AG08395 (cell line): Measurements from ENCODE around the gene PROZ.

Experiments used
- DNase-seq: peaks from one replicate; pipeline ENCODE4 v3.0.0; 2012; ENCODE audit warnings: mixed read lengths, low spot score

Gene PROZ

DNA sequence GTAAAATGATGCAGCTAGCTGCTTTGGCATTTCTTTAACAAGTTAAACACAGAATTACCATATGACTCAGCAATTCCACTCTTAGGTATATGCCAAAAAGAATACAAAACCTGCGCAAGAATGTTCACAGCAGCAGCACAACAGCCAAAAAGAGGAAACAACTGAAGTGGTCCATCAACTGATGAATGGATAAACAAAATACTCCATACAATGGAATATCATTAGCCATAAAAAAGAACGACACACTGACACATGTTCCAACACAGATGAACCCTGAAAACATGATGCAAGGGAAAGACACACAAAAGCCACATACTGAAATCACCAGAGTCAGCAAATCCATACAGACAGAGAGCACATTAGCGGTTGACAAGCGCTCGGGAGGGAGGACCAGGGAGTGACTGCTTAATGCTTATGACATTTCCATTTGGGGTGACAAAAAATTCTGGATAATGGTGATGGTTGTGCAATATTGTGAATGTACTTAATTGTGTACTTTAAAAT lies 47.0 kb downstream of the PROZ start:
- DNase-seq: no peak

DNA sequence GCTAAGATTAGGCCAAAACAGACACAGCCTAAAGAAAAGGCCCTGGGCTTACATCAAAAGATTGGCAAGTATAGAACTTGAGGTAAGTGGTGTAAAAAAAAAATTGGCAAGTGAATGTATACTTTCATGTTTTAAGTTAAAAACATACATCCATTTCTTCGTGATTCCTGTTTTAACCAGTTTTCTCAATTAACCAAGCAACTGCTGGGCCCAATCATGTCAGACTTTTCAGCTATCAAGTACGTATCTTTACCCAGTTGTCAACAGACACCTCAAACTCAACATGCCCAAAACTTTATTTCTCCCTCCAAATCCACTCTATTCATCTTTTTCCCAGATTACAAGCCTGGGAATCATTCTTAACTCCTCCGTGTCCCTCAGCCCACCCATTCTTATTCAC lies 49.0 kb downstream of the PROZ start:
- DNase-seq: no peak

DNA sequence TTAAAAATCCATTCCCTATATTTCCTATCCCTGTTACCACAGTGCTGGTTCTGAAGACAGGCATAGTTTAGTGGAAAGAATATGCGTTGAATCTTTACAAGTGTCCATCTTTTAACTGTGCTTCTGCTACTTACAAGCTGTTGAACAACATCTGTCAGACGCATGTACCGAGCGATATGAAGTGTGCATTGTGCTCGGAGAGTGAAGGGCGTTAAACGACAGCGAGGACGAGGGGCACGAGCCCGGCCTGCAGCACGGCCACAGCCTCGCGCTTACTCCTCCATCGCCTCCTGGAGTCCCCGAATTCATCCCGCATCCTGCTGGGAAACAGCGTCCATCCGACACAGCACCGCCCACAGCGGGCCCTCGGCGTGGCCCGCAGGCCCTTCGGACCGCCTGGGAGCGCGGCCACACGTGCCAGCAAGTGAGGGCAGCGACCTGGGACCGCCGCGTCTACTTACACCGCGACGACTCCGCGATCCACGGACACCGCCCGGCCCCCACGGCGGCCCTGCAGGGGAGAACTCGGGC lies 49.5 kb downstream of the PROZ start:
- DNase-seq: peak; percentile 46

DNA sequence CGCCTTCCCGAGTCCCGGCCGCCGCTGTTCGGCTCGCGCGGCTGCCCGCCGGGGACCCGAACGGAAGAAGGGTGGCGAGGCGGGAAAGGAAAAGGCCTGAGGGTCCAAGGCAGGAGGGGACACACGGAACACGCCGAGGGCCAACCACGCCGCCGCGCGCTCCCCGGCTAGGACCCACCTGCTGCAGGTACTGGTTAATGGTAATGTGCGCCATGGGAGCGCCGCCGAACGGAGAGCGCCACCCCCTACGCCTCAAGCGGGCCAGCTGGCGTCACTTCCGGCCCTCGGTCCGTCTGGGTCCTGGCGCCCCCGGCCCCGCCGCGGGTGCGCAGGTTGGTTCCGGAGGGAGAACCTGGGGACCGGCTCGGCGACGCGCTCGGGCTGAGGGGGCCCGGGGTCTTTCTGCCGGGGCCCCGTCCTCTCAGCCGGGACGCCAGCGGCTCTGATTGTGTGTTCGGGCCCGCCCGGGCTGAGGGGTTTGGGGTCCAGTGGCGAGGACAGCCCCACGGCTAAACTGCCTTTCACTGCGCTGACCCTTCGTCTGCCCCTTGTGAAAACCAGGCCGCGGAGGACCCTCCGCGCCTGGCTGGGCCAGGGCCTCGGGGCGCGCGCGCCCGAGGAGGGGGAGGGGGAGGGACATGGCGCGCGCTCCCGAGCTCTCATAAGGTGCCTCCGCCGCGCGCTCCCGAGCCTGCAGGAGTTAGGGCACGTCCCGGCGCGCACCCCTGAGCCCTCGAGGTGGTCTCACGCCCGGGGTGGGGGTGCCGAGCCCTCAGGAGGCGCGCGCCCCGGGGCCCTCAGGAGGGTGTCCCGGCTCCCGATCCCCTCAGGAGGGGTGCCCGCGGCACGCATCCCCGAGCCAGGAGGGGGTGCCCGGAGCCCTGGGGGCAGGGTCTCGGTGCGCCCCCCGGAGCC lies 50.2 kb downstream of the PROZ start, which contains the start of gene PCID2:
TSS of gene PCID2 (minus strand) at position 249 of the 915 bp plus-strand sequence. CDS start at position 214, 35 bp downstream.
- peak; percentile 91 for DNase-seq

DNA sequence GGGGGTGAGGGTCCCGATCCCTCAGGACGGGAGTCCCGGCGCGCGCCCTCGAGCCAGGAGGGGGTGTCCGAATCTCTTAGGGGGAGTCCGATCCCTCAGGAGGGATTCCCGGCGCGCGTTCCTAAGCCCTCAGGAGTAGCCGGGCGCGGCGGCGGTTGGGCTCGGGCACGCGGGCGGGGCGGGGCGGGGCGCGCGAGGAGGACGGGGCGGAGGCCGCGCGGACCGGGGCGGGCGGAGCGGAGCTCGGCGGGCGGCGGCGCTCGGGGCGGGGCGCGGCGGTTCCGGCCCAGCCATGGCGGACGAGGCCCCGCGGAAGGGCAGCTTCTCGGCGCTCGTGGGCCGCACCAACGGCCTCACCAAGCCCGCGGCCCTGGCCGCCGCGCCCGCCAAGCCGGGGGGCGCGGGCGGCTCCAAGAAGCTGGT lies 50.9 kb downstream of the PROZ start, which contains the start of gene CUL4A:
TSS of gene CUL4A (plus strand) at position 278 of the 423 bp plus-strand sequence. CDS start at position 293, 15 bp downstream.
- peak; percentile 81 for DNase-seq

DNA sequence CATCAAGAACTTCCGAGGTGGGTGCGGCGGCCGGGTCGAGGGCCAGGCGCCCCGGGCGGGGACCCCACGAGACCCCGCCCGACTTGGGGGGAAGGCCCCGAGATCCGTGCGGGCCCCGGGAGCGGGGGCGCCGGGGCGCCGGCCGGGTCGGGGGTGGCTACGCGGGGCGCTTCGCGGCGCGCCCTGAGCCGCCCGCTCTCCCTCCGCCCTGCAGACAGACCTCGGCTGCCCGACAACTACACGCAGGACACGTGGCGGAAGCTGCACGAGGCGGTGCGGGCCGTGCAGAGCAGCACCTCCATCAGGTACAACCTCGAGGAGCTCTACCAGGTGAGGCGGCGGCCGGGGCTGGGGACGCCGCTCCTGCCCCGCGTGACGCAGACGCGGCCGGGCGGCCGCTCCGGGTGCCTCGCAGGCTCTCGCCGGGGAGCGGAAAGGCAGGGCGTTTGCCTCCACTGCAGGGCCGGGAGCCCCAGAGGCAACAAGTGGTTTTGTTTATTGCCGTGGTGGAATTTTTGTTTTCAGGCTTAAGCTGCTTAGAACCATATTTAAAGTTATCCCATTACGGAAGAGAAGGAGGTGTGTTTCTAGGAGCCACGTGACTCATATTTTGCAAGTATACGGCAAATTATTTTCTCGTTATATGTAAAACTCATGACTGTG lies 51.4 kb downstream of the PROZ start:
- peak; percentile 38 for DNase-seq

DNA sequence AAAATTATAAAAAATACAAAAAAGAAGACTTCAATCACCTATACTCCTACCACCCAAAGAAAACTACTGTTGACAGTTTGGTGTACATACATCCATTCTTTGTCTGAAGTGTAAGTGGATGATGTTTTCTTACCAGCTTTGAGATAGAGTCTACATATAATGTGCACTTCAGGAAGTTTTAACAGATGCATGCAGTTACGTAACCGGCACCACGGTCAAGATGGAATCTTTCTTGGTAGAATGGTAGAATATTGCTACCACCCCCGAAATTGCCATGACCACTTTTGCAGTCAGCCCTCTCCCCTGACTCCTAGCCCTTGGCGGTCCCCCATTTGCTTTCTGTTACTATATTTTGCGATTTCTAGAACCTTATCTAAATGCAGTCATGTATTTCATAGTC lies 52.4 kb downstream of the PROZ start:
- DNase-seq: no peak

DNA sequence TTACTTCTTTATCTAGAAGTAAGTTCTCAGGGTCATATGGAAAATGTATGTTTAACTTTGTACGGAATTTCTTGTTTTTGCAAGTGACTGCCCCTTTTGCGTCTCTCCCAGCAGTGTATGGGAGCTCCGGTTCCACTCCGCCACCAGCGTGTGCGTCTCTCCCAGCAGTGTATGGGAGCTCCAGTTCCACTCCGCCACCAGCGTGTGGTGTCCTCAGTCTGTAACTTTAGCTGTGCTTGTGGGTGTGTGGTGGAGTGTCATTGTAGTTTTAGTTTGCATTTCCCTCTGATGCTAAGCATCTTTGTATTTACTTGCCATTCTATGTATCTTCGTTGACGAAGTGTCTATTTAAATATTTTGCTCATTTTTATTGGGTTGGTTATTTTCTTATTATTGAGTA lies 53.3 kb downstream of the PROZ start:
- no peak for DNase-seq

DNA sequence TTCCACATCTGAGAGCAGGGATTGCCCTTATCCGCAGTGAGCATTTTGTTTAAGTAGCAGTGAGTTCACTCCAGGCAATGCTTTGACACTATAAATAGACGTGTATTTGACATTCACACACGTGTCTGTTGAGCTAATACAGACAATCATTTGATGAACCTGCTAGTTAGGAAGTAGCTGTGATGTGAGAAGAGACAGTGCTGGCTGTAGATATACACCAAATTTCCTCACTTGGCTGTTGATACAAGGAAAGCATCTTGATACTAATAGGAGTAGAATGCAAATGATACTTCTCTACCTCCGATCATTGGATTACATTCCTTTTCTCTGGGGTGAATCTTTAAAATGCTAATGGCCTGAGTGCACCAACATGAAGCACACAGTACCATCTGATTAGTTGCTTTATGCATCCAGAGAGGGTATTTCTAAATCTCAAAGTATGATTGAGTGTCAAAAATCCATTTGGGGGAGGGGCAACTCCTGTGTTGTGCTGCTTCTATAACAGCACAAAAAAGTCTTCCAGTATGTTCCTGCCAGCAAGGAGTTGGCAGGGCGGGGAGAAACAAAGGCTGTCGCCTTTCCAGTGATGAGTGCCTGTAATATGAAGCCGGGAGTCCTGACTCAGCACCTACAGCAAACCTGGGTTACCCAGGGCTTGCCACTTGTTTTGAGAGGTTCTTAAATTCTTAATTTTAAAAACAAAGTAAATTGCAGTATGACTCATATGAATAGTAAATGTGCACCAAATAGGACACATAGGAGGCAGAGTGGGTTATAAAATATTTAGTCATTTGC lies 58.0 kb downstream of the PROZ start:
- DNase-seq: peak; percentile 72

DNA sequence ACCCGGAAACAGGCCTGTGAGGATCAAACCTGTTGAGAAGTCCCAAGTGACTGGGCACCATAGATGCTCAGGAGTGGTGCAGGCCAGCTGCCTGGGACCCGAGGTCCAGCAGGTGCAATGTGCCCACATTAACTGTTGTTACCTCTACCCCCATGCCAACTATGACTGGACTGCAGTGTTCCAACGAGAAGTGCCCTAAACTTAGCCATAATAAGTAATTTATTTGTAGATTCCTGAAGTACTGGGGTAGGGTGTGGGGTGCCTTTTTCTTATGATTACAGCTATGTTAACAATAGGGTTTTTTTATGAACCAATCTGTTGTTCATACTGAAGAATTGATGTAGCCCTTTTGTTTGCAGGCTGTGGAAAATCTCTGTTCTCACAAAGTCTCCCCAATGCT lies 60.1 kb downstream of the PROZ start:
- no peak for DNase-seq

DNA sequence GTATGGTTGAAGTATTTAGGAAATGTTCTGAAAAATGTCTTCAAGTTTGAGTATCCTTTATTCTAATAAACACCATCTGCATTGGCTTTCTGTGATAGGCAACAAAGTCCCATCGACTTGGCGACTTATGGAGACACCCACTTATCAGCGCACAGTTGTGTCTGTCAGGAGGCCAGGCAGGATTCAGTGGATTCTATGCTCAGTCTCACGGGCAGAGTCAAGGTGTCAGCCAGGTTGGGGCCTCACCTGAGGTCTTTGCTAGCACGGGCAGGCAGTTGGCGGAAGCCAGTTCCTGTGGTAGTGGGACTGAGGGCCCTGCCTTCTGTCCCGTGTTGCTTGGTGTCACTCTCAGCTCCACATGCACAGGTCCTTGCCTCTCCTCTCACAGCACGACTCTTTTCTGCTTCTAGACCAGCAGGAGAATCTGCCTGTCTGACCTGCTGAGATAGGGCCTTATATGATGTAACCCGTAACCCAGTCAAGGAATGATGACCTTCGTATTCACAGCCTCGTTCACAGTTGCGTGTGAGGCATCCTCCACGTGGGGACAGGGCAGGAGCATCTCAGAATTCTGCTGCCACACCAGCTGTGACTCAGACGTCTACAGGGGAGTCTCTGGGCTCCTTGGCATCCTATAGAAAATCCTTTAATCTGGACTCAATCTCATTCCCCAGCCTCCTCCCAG lies 61.0 kb downstream of the PROZ start:
- peak; percentile 10 for DNase-seq

DNA sequence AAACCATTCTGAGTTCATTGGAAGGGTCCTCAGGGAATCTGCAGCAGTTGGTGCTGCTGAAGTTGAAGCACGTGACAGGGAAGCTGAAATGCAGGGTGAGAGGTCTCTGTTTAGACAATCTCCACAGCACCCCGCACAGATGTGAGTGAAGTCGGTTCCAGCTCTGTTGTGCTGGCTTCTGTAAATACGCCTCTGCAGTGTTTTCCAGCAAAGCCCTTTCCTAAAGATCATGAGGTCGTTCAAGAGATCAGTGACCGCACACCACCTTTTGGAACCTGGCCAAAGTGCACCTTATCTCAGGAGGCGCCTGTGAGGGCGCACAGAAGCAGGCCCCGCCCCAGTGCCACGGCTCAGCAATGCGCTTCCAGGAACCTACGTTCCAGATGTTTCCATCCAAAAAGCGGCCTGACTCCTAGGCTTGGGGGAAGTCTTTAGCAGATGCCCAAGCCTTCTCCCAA lies 61.7 kb downstream of the PROZ start:
- DNase-seq: no peak

DNA sequence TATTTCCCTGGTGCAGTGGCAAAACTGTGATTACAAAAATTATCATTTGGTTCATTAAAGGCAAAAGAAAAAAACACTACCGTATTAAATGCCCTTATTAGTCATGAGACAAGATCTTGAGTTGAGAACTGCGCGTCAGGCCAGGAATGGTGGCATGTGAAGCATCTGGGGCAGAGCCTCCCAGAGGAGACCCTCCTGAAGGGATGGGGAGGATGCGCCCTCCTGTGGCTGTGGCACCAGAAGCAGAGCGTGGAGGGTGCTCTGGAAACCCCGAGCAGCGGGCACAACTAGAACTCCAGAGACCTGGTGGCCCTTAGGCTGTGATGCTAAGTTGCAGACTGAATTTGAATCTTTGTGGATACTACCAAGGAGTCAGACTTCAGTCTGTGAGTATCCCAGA lies 62.4 kb downstream of the PROZ start:
- no peak for DNase-seq
